ENCODE results near the gene TUBB. TPM values are rescaled to one million over a fixed set of nuclear protein-coding genes. Genes with fewer than 3 reads are reported as not detected.

The TUBB gene
- total and polyA plus RNA-seq, 9 of the 15 experiments (the other 6 are each of a cell fraction or from before 2014, with no cell fraction given): 971 to 2,870 (median 1,478) TPM

DNA sequence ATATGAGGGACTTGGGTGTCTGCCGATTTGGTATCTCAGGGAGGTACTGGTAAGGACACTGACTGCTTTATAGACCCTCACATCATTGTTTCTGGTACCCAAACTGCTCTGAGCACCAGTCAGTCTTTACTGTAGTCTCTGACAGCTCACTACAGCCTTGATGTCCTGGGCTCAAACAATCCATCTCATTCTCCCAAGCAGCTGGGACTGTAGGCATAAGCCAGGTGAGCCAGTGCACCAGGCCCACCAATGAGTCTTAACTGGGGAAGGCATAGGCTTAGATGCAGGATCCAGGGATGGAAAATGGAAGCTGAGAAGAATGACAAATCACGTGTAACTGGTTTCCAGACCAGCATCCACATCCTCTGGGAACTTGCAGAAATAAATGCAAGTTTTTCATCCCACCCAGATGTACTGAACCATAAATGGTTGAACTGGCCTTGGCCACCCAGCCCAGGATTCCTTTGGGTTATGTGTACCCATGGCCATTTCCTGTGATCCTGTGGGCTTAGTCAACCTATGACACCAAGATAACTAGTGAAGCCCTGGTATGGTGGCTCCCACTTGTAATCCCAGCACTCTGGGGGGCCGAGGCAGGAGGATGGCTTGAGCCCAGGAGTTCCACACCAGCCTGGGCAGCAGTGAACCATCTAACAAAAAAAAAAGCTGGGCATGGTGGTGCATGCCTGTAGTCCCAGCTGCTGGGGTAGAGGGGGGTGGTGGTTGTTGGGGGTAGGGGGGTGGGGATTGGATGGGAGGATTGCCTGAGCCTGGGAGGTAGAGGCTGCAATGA, 5.8 kb downstream of the TUBB start (continued):
- TF ChIP-seq SIN3A (IDR thresholded peaks at IDR 0.05; ENCODE audit: borderline replicate concordance in 2 of 2, control insufficient read depth in 1 of 2, low read depth in 2 of 2, low read length in 2 of 2) (no peak), ATF6 (CRISPR knock-in tag; IDR thresholded peaks at IDR 0.05) (0 out of 2 replicates have a peak, but pooled peaks have one; percentile 42), PCBP2 (IDR thresholded peaks at IDR 0.05; ENCODE audit: low read depth, low read length, poor library complexity, severe bottlenecking) (no peak), ELF1 (tag; IDR thresholded peaks at IDR 0.05) (no peak), STAT5A (IDR thresholded peaks at IDR 0.05; ENCODE audit: borderline replicate concordance, low read length) (no peak), FUS (optimal IDR thresholded peaks at IDR 0.05; ENCODE audit: low read depth, low read length) (no peak), CHD7 (IDR thresholded peaks at IDR 0.05; ENCODE audit: low read depth, low read length) (peak; percentile 15), RBM39 (optimal IDR thresholded peaks at IDR 0.05; ENCODE audit: low read depth, low read length) (peak; percentile 93), HNRNPUL1 (IDR thresholded peaks at IDR 0.05; ENCODE audit: low read length) (peak; percentile 93), STAG1 (CRISPR knock-in tag; IDR thresholded peaks at IDR 0.05; ENCODE audit: borderline replicate concordance) (no peak)
- TF ChIP-seq, protein P1, sequence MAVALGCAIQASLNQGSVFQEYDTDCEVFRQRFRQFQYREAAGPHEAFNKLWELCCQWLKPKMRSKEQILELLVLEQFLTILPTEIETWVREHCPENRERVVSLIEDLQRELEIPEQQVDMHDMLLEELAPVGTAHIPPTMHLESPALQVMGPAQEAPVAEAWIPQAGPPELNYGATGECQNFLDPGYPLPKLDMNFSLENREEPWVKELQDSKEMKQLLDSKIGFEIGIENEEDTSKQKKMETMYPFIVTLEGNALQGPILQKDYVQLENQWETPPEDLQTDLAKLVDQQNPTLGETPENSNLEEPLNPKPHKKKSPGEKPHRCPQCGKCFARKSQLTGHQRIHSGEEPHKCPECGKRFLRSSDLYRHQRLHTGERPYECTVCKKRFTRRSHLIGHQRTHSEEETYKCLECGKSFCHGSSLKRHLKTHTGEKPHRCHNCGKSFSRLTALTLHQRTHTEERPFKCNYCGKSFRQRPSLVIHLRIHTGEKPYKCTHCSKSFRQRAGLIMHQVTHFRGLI (CRISPR knock-in tag; IDR thresholded peaks at IDR 0.05): no peak

Data from K562 (cell line).